ENCODE results near the gene STKLD1.
A peak's percentile ranks its signal among the peaks of the same experiment; 100 is the strongest.

Gene STKLD1

DNA sequence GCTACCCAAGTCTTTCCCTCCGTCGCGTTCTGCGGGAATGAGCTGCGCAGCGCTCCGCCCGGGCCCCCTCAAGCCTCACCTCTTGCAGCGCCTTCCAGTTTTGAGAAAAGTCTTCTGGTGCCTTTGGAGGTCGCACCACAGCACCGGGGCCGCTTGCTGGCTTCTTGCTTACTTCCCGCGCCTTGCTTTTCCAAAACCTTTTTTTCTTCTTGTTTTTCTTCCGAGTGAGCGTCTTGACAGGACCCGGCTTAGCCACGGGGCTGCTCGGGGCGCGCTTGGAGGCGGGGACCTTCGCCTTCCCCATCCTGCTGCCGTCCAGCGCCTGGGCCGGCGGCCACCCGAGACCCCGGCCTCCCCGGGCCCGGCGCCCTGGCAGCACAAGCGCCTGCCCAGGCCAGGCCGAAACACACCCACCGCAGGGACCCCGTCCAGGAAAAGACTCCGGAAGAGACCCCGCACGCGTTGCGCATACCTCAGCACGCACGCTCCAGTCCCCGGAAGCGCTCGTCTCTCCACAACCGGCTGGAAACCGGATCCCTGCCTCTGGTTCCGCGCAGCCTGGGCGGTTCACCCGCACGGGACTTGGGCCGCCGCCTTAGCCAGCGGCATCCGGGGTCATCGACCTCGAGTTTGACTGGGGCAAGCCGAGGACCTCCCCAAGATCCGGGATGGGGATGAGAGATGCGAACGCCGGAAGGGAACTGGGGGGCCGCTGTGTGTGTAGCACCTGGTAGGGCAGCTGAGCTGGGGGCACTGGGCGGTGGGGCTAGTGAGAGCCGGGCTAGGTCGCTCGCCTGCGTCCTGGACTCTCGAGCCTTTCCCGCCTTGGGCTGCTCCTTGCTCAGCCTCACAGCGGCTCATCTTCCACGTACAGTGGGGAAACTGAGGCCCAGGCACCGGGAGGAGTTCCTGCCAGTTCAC is 41.6 kb downstream of the STKLD1 start, which contains the start of gene REXO4 (continued):
- TF ChIP-seq ZSCAN16 (tag by site-specific recombination; IDR thresholded peaks at IDR 0.05): 0 out of 2 replicates have a peak, but pooled peaks have one; percentile 27
- no peak for TF ChIP-seq ZNF26 (tag by site-specific recombination; IDR thresholded peaks at IDR 0.05)
- peak; percentile 100 for TF ChIP-seq ZNF501 (tag by site-specific recombination; IDR thresholded peaks at IDR 0.05)
- TF ChIP-seq ZNF488 (tag by site-specific recombination; IDR thresholded peaks at IDR 0.05): peak; percentile 46; the same call in 1 of the 2 replicates
- peak; percentile 73 for TF ChIP-seq ZIC2 (tag by site-specific recombination; IDR thresholded peaks at IDR 0.05)
- TF ChIP-seq SP2 (tag by site-specific recombination; IDR thresholded peaks at IDR 0.05): peak; percentile 83
- TF ChIP-seq ZNF626 (tag by site-specific recombination; IDR thresholded peaks at IDR 0.05): no peak
- TF ChIP-seq ZNF24 (tag by site-specific recombination; IDR thresholded peaks at IDR 0.05): peak; percentile 95
- peak; percentile 97 for TF ChIP-seq ZSCAN30 (tag by site-specific recombination; IDR thresholded peaks at IDR 0.05)
- TF ChIP-seq REPIN1 (tag by site-specific recombination; IDR thresholded peaks at IDR 0.05; ENCODE audit: low read depth): peak; percentile 94; the same call in 1 of the 2 replicates
- TF ChIP-seq ZBTB11 (tag by site-specific recombination; conservative IDR thresholded peaks at IDR 0.05; ENCODE audit: low read depth): peak; percentile 100
- peak; percentile 90 for TF ChIP-seq ZNF335 (tag by site-specific recombination; conservative IDR thresholded peaks at IDR 0.05)
- no peak for TF ChIP-seq ZNF155 (tag by site-specific recombination; IDR thresholded peaks at IDR 0.05)
- TF ChIP-seq ZNF140 (tag by site-specific recombination; IDR thresholded peaks at IDR 0.05): no peak
- no peak for TF ChIP-seq ZFP41 (tag by site-specific recombination; IDR thresholded peaks at IDR 0.05; ENCODE audit: borderline replicate concordance)
- TF ChIP-seq ZNF169 (tag by site-specific recombination; IDR thresholded peaks at IDR 0.05): no peak
- TF ChIP-seq, protein P1, sequence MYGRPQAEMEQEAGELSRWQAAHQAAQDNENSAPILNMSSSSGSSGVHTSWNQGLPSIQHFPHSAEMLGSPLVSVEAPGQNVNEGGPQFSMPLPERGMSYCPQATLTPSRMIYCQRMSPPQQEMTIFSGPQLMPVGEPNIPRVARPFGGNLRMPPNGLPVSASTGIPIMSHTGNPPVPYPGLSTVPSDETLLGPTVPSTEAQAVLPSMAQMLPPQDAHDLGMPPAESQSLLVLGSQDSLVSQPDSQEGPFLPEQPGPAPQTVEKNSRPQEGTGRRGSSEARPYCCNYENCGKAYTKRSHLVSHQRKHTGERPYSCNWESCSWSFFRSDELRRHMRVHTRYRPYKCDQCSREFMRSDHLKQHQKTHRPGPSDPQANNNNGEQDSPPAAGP (tag by site-specific recombination; IDR thresholded peaks at IDR 0.05): peak; percentile 98
- TF ChIP-seq ZNF514 (tag by site-specific recombination; IDR thresholded peaks at IDR 0.05): no peak
- no peak for TF ChIP-seq ZNF529 (tag by site-specific recombination; IDR thresholded peaks at IDR 0.05; ENCODE audit: insufficient replicate concordance)
- peak; percentile 94 for TF ChIP-seq OVOL3 (tag by site-specific recombination; IDR thresholded peaks at IDR 0.05)
- TF ChIP-seq, protein P2, sequence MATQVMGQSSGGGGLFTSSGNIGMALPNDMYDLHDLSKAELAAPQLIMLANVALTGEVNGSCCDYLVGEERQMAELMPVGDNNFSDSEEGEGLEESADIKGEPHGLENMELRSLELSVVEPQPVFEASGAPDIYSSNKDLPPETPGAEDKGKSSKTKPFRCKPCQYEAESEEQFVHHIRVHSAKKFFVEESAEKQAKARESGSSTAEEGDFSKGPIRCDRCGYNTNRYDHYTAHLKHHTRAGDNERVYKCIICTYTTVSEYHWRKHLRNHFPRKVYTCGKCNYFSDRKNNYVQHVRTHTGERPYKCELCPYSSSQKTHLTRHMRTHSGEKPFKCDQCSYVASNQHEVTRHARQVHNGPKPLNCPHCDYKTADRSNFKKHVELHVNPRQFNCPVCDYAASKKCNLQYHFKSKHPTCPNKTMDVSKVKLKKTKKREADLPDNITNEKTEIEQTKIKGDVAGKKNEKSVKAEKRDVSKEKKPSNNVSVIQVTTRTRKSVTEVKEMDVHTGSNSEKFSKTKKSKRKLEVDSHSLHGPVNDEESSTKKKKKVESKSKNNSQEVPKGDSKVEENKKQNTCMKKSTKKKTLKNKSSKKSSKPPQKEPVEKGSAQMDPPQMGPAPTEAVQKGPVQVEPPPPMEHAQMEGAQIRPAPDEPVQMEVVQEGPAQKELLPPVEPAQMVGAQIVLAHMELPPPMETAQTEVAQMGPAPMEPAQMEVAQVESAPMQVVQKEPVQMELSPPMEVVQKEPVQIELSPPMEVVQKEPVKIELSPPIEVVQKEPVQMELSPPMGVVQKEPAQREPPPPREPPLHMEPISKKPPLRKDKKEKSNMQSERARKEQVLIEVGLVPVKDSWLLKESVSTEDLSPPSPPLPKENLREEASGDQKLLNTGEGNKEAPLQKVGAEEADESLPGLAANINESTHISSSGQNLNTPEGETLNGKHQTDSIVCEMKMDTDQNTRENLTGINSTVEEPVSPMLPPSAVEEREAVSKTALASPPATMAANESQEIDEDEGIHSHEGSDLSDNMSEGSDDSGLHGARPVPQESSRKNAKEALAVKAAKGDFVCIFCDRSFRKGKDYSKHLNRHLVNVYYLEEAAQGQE (tag by site-specific recombination; IDR thresholded peaks at IDR 0.05): peak; percentile 78
- TF ChIP-seq ZNF248 (tag by site-specific recombination; IDR thresholded peaks at IDR 0.05): no peak
- TF ChIP-seq ZNF776 (tag by site-specific recombination; IDR thresholded peaks at IDR 0.05; ENCODE audit: borderline replicate concordance): no peak
